ENCODE measurements around the gene CLPX. TPM values are rescaled to one million over a fixed set of nuclear protein-coding genes. Genes with fewer than 3 reads are reported as not detected.

CLPX gene
- total and polyA plus RNA-seq, 9 of the 15 experiments (the other 6 are each of a cell fraction or from before 2014, with no cell fraction given): 11.2 to 83.3 (median 51.3) TPM

- H3K36me3 ChIP-seq (ENCODE audit: control insufficient read depth, insufficient read depth, low read length): peaks cover 78% of the 10 kb centered on the region; the same call in 2 of the 3 replicates
- in situ Hi-C loops (cut with MboI) (no loop called here), intact Hi-C loops (cut with micrococcal nuclease) (no loop called here)
- H4K20me1 ChIP-seq (replicated peaks; ENCODE audit: control insufficient read depth, insufficient read depth, low read length): no peaks in the 10 kb centered on the region
- DNase-seq (ENCODE audit: extremely low read depth in 1 of 4, low spot score in 3 of 4) (no peak), FAIRE-seq (no peak), ATAC-seq (no peak)
- WGBS (ENCODE audit: insufficient coverage, low coverage, missing lambda C conversion rate): 94% methylated on average over 5 of the region's 5 CpGs
- no peaks in the 10 kb centered on the region for H3K4me1 ChIP-seq (replicated peaks in 1 of 2; ENCODE audit: control insufficient read depth in 2 of 2, insufficient read depth in 2 of 2, low read length in 2 of 2)
- H3K9ac ChIP-seq (ENCODE audit: insufficient read depth in 1 of 2, low read depth in 2 of 2, low read length in 2 of 2): no peak overlapping the region
- TF ChIP-seq BRCA1 (IDR thresholded peaks at IDR 0.05) (no peak), BRCA1 (CRISPR knock-in tag; IDR thresholded peaks at IDR 0.05) (no peak), ZSCAN29 (IDR thresholded peaks at IDR 0.05) (no peak), ETS1 (conservative IDR thresholded peaks at IDR 0.05; ENCODE audit: control insufficient read depth, low read depth, low read length) (no peak), PHB2 (IDR thresholded peaks at IDR 0.05; ENCODE audit: low read depth) (no peak), PBX2 (CRISPR knock-in tag; IDR thresholded peaks at IDR 0.05; ENCODE audit: low read depth) (no peak), PBX2 (tag; conservative IDR thresholded peaks at IDR 0.05; ENCODE audit: low read depth) (no peak), ZNF280A (IDR thresholded peaks at IDR 0.05; ENCODE audit: low read depth, partially characterized antibody) (no peak), PATZ1 (CRISPR knock-in tag; IDR thresholded peaks at IDR 0.05; ENCODE audit: borderline replicate concordance) (no peak), CBX1 (IDR thresholded peaks at IDR 0.05; ENCODE audit: low read depth) (no peak), FOXA1 (IDR thresholded peaks at IDR 0.05; ENCODE audit: borderline replicate concordance) (no peak)
- peaks cover 6% of the 10 kb centered on the region for H3K79me2 ChIP-seq (ENCODE audit: control insufficient read depth, insufficient read depth, low read length)
- BruUV-seq (replicated peaks): no TSS peak
- POLR2A ChIA-PET: interaction anchor here (0.7 to 1.5 kb wide), 2 partner anchors 8 to 130 kb away, joined by 4 to 5 read pairs; partner anchors contain the start of gene RNU5B-1
- H2AFZ ChIP-seq (ENCODE audit: low read depth, low read length): no peak overlapping the region
- CTCF ChIA-PET (ENCODE audit: low intra/inter-chr PET ratio): no interaction called here
- no peak overlapping the region for H3K4me3 ChIP-seq
- H3K9me3 ChIP-seq (replicated peaks; ENCODE audit: control insufficient read depth, insufficient read depth, low read depth, low read length): no peaks in the 10 kb centered on the region
- no peak overlapping the region for H3K27ac ChIP-seq (ENCODE audit: extremely low read depth, low read depth, low read length)
- H3K9me1 ChIP-seq (ENCODE audit: control insufficient read depth, insufficient read depth, low read length): no peaks in the 10 kb centered on the region
- H3K27me3 ChIP-seq (ENCODE audit: control insufficient read depth in 2 of 2, insufficient read depth in 2 of 2, low read length in 2 of 2): no peaks in the 10 kb centered on the region
- H3K4me2 ChIP-seq (ENCODE audit: insufficient read depth, low read length): no peak overlapping the region
These were observed 10.6 kb downstream of the CLPX start for GRCh38 chr15:65174509-65174908.

All from K562 (cell line).